Lower lobe of right lung (tissue), 2 donors: Measurements from ENCODE around the gene HECTD4. TPM values are rescaled to one million over a fixed set of nuclear protein-coding genes. Genes with fewer than 3 reads are reported as not detected.

ENCODE experiments used
- ATAC-seq, 2 donors: fragments of 200-7000 bp; cut with Tn5 transposase; one replicate each; pipeline ENCODE4 v1.9.1; 2020 to 2022; ENCODE audit warnings: mild to moderate bottlenecking in 2 of 2, moderate library complexity in 2 of 2
- DNase-seq: peaks from one replicate; pipeline ENCODE4 v3.0.0-alpha.2; 2020
- H3K27ac ChIP-seq: fragments of 200-600 bp; one replicate; pipeline ENCODE4 v1.8.0; 2022
- H3K27me3 ChIP-seq: fragments of 200-600 bp; one replicate; pipeline ENCODE4 v1.8.0; 2022; ENCODE audit warnings: low read depth
- H3K36me3 ChIP-seq: fragments of 200-600 bp; one replicate; pipeline ENCODE4 v1.8.0; 2022; ENCODE audit warnings: mild to moderate bottlenecking
- H3K4me1 ChIP-seq: fragments of 200-600 bp; one replicate; pipeline ENCODE4 v1.8.0; 2022
- H3K4me3 ChIP-seq: fragments of 200-600 bp; one replicate; pipeline ENCODE4 v1.8.0; 2022; ENCODE audit warnings: mild to moderate bottlenecking
- H3K9me3 ChIP-seq: fragments of 200-600 bp; one replicate; pipeline ENCODE4 v1.8.0; 2022
- intact Hi-C: fragments of 100-400 bp; cut with DNase I; formaldehyde crosslinking; loops from one replicate; pipeline ENCODE4 v1.11.0; 2022
- total RNA-seq: library from RNA; stranded (reverse); fragmentation: NEBNext Ultra II Directional; extraction: Animal tissue kit (Norgen Biotek cat#: 25700); gene quantifications from one replicate; pipeline ENCODE4 v1.2.1, GENCODE V29; 2021
- TF ChIP-seq, protein P1 (sequence below): fragments of 200-600 bp; IDR thresholded peaks from one replicate; pipeline ENCODE4 v1.8.0; 2022; ENCODE audit warnings: antibody characterized with exemption, mild to moderate bottlenecking
- donor health status: DM: no; HTN: yes; CAD: no; lungs with severe emphysema.

The HECTD4 gene
- total RNA-seq, 1 donor from 2014 or later: 54.8 TPM

DNA sequence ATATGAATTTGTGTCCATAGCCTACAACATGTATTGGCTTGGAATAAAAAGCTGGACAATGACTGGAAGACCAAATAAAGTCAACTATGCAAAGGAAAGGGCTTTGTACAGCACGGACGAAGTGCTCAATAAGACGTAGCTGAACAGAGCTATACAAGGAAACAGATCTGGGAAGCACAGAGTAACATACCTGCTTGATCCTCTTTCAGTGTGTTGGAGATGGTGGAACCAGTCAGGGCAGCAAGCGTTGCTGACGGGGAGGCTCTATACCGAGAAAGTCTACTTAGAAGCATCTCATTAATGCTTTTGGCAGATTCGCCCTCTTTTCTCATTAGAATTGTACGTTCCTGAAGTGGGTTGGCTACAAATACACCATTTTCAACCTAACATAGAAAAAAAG lies 99.3 kb downstream of the HECTD4 start:
- DNase-seq: no peak
- Histone ChIP-seq H3K27ac (no peak overlapping the region), H3K4me1 (peaks cover 5% of the 10 kb centered on the region), H3K9me3 (no peaks in the 10 kb centered on the region), H3K4me3 (no peak overlapping the region), H3K27me3 (no peaks in the 10 kb centered on the region), H3K36me3 (peaks cover 13% of the 10 kb centered on the region)
- TF ChIP-seq, protein P1, sequence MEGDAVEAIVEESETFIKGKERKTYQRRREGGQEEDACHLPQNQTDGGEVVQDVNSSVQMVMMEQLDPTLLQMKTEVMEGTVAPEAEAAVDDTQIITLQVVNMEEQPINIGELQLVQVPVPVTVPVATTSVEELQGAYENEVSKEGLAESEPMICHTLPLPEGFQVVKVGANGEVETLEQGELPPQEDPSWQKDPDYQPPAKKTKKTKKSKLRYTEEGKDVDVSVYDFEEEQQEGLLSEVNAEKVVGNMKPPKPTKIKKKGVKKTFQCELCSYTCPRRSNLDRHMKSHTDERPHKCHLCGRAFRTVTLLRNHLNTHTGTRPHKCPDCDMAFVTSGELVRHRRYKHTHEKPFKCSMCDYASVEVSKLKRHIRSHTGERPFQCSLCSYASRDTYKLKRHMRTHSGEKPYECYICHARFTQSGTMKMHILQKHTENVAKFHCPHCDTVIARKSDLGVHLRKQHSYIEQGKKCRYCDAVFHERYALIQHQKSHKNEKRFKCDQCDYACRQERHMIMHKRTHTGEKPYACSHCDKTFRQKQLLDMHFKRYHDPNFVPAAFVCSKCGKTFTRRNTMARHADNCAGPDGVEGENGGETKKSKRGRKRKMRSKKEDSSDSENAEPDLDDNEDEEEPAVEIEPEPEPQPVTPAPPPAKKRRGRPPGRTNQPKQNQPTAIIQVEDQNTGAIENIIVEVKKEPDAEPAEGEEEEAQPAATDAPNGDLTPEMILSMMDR: no peak
- intact Hi-C loops: no loop called here
- ATAC-seq: no peak

DNA sequence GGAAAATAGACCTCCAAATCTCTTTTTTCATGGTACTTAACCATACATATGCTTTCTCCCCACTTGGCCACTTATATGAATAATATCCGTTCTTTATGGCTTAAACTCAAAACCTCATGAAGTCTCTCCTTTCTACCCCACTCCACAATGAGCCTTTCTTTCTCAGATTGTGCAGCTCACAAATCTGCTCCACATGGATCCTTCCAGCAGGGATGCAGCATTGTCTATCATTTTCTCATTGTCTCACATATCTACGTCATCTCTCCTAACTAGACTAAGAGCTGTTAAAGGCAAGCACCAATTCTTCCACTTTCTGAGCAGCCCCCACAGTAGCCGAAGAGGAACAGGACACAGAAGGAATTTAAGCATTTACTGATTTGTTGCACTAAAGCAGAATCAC lies 106.4 kb downstream of the HECTD4 start:
- DNase-seq (no peak), ATAC-seq (no peak)
- Histone ChIP-seq H3K4me1 (no peaks in the 10 kb centered on the region), H3K27me3 (no peaks in the 10 kb centered on the region), H3K27ac (no peak overlapping the region), H3K9me3 (no peaks in the 10 kb centered on the region), H3K36me3 (peaks cover 61% of the 10 kb centered on the region), H3K4me3 (no peak overlapping the region)
- intact Hi-C loops: no loop called here
- TF ChIP-seq, protein P1: no peak

DNA sequence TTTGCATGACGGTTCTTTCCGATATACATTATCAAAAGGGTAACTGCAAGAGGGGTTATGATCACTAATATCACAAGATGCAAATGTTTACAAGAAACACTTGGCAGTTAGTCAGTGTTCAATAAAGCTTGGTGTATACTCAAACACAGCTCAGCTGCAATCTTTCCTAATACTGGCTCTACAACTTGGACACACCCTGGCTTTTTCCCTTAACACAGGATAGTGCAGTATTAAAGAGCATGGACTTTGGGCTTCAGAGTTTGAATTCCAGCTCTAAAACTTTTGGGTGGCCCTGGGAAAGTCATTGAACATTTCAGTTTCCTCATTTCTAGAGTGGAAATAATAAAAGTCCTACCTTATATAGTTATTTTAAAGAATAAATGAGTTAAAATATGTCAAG lies 107.0 kb downstream of the HECTD4 start:
- Histone ChIP-seq H3K27ac (no peak overlapping the region), H3K27me3 (no peaks in the 10 kb centered on the region), H3K4me1 (no peaks in the 10 kb centered on the region), H3K4me3 (no peak overlapping the region), H3K36me3 (peaks cover 68% of the 10 kb centered on the region), H3K9me3 (no peaks in the 10 kb centered on the region)
- TF ChIP-seq, protein P1: no peak
- intact Hi-C loops: no loop called here
- ATAC-seq (no peak), DNase-seq (no peak)

DNA sequence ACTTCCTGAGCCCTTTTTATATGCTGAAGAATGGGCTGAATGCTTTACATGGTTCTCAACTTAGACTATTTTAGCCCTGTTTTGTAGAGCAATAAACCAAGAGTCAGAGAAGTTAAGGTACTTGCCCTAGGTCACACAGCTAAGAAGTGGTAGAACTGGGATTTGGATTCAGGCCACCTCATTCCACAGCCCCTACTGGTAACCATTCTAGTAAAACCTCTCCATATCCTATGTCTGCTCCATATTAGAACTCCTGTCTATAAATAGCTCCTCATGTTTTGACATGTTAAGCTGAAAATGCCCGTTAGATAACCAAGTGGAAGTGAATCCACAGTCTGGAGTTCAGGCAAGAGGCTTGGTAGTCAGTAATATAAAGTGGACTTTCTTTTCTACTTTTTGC lies 111.6 kb downstream of the HECTD4 start:
- ATAC-seq: no peak

DNA sequence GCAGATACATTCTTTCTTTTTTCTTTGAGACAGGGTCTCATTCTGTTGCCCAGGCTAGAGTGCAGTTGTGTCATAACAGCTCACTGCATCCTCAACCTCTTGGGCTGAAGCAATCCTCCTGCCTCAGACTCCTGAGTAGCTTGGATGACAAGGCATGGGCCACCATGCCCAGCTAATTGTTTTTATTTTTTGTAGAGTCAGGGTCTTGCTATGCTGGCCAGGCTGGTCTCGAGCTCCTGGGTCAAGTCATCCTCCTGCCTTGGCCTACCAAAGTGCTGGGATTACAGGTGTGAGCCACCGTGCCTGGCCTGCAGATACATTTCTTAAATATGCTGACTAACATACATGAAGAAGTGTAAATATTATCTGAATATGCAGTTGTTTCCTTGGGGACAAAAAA lies 115.8 kb downstream of the HECTD4 start:
- no peak for DNase-seq
- TF ChIP-seq, protein P1: no peak
- Histone ChIP-seq H3K27ac (no peak overlapping the region), H3K4me1 (no peaks in the 10 kb centered on the region), H3K27me3 (no peaks in the 10 kb centered on the region), H3K4me3 (no peak overlapping the region), H3K9me3 (no peaks in the 10 kb centered on the region), H3K36me3 (peaks cover 82% of the 10 kb centered on the region)
- no peak for ATAC-seq
- intact Hi-C loops: no loop called here

More for the DNA sequence above, 111.6 kb downstream of the HECTD4 start:
- Histone ChIP-seq H3K27ac (no peak overlapping the region), H3K27me3 (no peaks in the 10 kb centered on the region), H3K36me3 (peaks cover 82% of the 10 kb centered on the region), H3K4me1 (no peaks in the 10 kb centered on the region), H3K9me3 (no peaks in the 10 kb centered on the region), H3K4me3 (no peak overlapping the region)
- no peak for DNase-seq
- intact Hi-C loops: no loop called here
- TF ChIP-seq, protein P1: no peak

DNA sequence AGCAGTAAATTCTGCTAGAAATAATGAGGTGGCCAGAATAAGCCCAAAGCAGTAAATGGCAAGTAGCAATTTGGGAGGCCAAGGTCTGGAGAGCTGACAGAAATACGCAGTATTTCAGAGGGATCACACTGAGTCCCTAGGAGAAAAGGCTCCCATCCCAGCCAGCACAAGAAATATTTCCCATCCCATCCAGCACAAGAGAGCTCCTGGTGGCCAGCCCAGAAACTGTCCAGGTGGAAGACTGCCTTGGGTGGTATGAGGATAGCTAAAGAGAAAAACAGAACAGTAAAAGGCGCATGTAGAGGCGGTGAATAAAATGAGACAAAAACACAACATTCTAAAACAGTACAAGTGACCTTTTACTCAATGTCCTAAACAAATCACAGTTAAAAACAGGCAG lies 120.7 kb downstream of the HECTD4 start:
- Histone ChIP-seq H3K4me1 (no peaks in the 10 kb centered on the region), H3K4me3 (no peak overlapping the region), H3K9me3 (no peaks in the 10 kb centered on the region), H3K27ac (no peak overlapping the region), H3K27me3 (no peaks in the 10 kb centered on the region), H3K36me3 (peaks cover 90% of the 10 kb centered on the region)
- DNase-seq: no peak
- ATAC-seq: no peak
- intact Hi-C loops: no loop called here
- TF ChIP-seq, protein P1: no peak
